Stomach (tissue), 9 donors: ENCODE data around the gene FHL2. TPM values are rescaled to one million over a fixed set of nuclear protein-coding genes. Genes with fewer than 3 reads are reported as not detected.

Experiments
- DNase-seq, 2 donors: peaks; one replicate each; pipeline versions ENCODE4 v3.0.0 to v3.0.0-alpha.2; 2013 to 2019
- H3K27ac ChIP-seq, 5 donors: fragments of 200-600 bp in 4 of 5; sonication (generic) in 4 of 5; one replicate each; pipeline ENCODE4 v1.5.1; 2013 to 2019; ENCODE audit warnings: mild to moderate bottlenecking in 1 of 5, moderate library complexity in 1 of 5
- H3K27me3 ChIP-seq, 3 donors: fragments of 200-600 bp; sonication (generic); one replicate each; pipeline ENCODE4 v1.5.1; 2017 to 2019; ENCODE audit warnings: mixed run types in 1 of 3
- H3K36me3 ChIP-seq, 4 donors: fragments of 200-600 bp; sonication (generic); 1 replicate in 3 of 4; 2 replicates in 1 of 4; pipeline ENCODE4 v1.5.1; 2016 to 2019
- H3K4me1 ChIP-seq, 4 donors: fragments of 200-600 bp; sonication (generic); one replicate each; pipeline ENCODE4 v1.5.1; 2016 to 2019
- H3K4me3 ChIP-seq, 4 donors: fragments of 200-600 bp; sonication (generic) in 3 of 4; one replicate each; pipeline ENCODE4 v1.5.1; 2016 to 2019; ENCODE audit warnings: mild to moderate bottlenecking in 1 of 4
- H3K9me3 ChIP-seq, 4 donors: fragments of 200-600 bp; sonication (generic); one replicate each; pipeline ENCODE4 v1.5.1; 2016 to 2019
- EP300 ChIP-seq: sonication (generic); formaldehyde crosslinking; IDR thresholded peaks from one replicate; pipeline ENCODE4 v1.6.1; 2017; ENCODE audit warnings: antibody characterized with exemption
- POLR2A ChIP-seq, 4 donors: fragments of 450-650 bp; IDR thresholded peaks; one replicate each; pipeline ENCODE4 v1.6.1; 2016; ENCODE audit warnings: antibody characterized with exemption in 4 of 4, control low read depth in 2 of 4, mild to moderate bottlenecking in 1 of 4, moderate library complexity in 1 of 4
- POLR2AphosphoS5 ChIP-seq, 3 donors: sonication (generic); formaldehyde crosslinking; IDR thresholded peaks; one replicate each; pipeline ENCODE4 v1.6.1; 2016; ENCODE audit warnings: antibody characterized with exemption in 3 of 3
- WGBS, 5 donors: extraction: QIAGEN DNeasy Blood & Tissue Kit in 3 of 5; methylation state at CpG; one replicate each; pipeline versions ENCODE4 v1.1.5 to v1.1.7; 2013 to 2018; 5-methylcytosine and 5-hydroxymethylcytosine counted together
- intact Hi-C: fragments of 100-400 bp; cut with DNase I; formaldehyde crosslinking; loops from one replicate; pipeline ENCODE4 v1.15.1; 2023; ENCODE audit warnings: low total_unique reads
- polyA plus RNA-seq, 3 donors: library from polyadenylated mRNA; stranded (reverse); fragments of 200-250 nt; gene quantifications; one replicate each; pipeline ENCODE4 v1.2.3, GENCODE V29; 2013
- total RNA-seq, 5 donors: library from RNA; depleted of rRNA; stranded (reverse); fragments of >200 nt; gene quantifications; one replicate each; pipeline versions ENCODE4 v1.1.0 to v1.2.3, GENCODE V29; 2014 to 2016
- TF ChIP-seq, protein P1 (sequence below), 7 experiments: fragments of 450-650 bp in 4 of 7; fragments of 200-600 bp in 3 of 7; sonication (generic) in 3 of 7; IDR thresholded peaks; one replicate each; pipeline ENCODE4 v1.5.1; 2016 to 2019; ENCODE audit warnings: antibody characterized with exemption in 7 of 7, control low read depth in 2 of 7, mild to moderate bottlenecking in 1 of 7
- donor health status: healthy with polysubstance abuse.
- donor health status: Bipolar disorder and iron deficiency.
- donor health status: healthy.

Gene FHL2
- total and polyA plus RNA-seq, 8 donors = 42.3 to 240 (median 61.9) TPM

DNA sequence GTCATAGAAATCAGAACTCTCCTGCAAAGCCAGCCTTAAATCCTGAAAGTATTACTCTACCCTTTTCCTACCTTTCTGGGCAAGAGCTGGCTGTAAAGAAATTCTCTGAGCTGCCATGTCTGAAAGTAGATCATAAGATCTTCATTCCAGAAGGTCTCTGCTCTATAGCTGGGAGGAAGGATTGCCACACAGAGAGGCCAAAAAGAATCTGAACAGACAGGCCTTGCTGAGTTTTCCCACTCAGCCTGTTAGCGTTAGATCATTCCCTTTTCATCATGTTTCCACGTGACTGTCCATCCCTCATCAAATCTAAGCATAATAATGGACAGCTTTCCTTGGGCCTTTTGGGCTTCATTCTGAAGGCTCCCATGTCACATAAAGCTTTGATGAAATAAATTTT, 43.2 kb upstream of the FHL2 start:
- H3K9me3 ChIP-seq = no peaks in the 10 kb centered on the region
- TF ChIP-seq, protein P1, sequence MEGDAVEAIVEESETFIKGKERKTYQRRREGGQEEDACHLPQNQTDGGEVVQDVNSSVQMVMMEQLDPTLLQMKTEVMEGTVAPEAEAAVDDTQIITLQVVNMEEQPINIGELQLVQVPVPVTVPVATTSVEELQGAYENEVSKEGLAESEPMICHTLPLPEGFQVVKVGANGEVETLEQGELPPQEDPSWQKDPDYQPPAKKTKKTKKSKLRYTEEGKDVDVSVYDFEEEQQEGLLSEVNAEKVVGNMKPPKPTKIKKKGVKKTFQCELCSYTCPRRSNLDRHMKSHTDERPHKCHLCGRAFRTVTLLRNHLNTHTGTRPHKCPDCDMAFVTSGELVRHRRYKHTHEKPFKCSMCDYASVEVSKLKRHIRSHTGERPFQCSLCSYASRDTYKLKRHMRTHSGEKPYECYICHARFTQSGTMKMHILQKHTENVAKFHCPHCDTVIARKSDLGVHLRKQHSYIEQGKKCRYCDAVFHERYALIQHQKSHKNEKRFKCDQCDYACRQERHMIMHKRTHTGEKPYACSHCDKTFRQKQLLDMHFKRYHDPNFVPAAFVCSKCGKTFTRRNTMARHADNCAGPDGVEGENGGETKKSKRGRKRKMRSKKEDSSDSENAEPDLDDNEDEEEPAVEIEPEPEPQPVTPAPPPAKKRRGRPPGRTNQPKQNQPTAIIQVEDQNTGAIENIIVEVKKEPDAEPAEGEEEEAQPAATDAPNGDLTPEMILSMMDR (IDR thresholded peaks at IDR 0.05) = no peak
- TF ChIP-seq POLR2A (IDR thresholded peaks at IDR 0.05) (no peak), POLR2AphosphoS5 (IDR thresholded peaks at IDR 0.05) (no peak), EP300 (no peak)
- peaks cover 14 to 33% (median 19%) of the 10 kb centered on the region in 4 donors for H3K4me1 ChIP-seq
- intact Hi-C loops = no loop called here
- H3K27me3 ChIP-seq = no peaks in the 10 kb centered on the region
- no peak overlapping the region for H3K27ac ChIP-seq
- no peak overlapping the region for H3K4me3 ChIP-seq
- H3K36me3 ChIP-seq = no peaks in the 10 kb centered on the region
- WGBS, 5 donors = 91 to 98% (median 96%) methylated on average over 2 of the region's 2 CpGs
- no peak for DNase-seq

DNA sequence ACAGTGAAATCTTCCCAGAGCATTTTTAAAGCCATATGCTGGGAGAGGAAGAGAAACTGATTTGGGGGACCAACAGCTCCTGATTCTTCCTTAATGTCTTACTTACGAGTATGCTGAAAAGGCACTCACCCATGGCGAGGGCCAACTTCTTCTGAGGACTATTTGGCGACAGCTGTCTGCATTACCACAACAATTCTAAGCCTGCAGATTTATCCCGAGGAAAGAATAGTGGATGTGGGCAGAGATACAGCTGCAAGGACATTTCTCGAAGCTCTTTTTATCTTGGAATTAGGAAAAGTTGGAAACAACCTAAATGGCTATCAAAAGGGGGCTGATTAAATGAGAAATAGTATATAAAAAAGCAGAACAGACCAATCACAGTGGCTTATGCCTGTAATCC, 40.3 kb upstream of the FHL2 start:
- Histone ChIP-seq H3K27ac (peak overlapping the region in 3 of 5 donors; percentile 34 to 76 (median 71)), H3K9me3 (no peaks in the 10 kb centered on the region), H3K27me3 (no peaks in the 10 kb centered on the region), H3K4me1 (peaks cover 14 to 33% (median 19%) of the 10 kb centered on the region in 4 donors), H3K4me3 (no peak overlapping the region), H3K36me3 (no peaks in the 10 kb centered on the region)
- 61 to 80% (median 68%) methylated on average over 5 of the region's 5 CpGs for WGBS, 5 donors
- DNase-seq = no peak
- TF ChIP-seq, protein P1 (IDR thresholded peaks at IDR 0.05) = no peak
- TF ChIP-seq POLR2A (IDR thresholded peaks at IDR 0.05) (no peak), EP300 (no peak)
- intact Hi-C loops = no loop called here

DNA sequence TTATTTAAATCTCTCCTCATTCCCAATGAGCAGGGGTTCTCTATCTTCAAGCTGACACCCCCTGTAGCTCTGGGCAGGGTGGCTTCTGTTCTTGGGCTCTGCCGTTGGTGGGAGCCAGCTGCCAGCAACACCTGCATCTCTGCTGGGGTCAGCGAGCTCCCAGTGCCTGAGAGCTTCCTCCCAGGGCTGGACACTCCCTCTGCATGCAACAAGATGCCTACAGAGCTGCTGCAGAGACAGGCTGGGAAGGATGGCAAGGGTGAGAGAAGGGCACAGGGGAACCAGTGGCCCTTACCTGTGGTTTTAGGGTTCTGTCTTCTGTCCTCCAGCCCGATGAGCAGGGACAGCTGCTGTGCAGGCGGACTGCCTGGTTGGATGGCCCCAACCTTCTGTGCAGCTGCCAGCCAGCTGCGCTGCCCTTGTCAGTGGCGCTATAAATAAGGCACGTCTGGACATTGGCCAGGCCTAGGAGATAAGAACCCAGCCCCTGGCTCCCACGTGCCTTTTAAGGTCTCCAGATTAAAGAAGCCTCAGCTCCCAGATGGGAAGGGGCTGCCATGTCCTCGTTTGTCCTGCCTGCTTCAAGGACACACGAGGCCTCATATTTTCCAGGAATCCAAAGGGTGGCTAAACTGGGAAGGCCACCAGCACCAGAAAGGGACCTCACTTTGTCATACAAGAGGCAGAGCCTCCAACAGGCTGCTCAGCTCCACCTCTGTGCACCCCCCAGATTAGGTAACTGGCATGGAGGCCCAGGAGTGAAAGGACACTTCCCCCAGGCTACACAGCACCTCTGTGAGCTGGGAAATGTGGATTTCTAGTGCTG, 39.5 kb upstream of the FHL2 start:
- peak; percentile 61 to 65 for DNase-seq
- no peaks in the 10 kb centered on the region for H3K36me3 ChIP-seq
- H3K4me1 ChIP-seq = peaks cover 11 to 27% (median 18%) of the 10 kb centered on the region in 4 donors
- WGBS, 5 donors = 12 to 21% (median 18%) methylated on average over 9 to 10 of the region's 10 CpGs
- H3K4me3 ChIP-seq = no peak overlapping the region
- no peak for TF ChIP-seq POLR2A (IDR thresholded peaks at IDR 0.05)
- no peak for TF ChIP-seq POLR2AphosphoS5 (IDR thresholded peaks at IDR 0.05)
- TF ChIP-seq, protein P1 (IDR thresholded peaks at IDR 0.05) = no peak
- no peak for TF ChIP-seq EP300
- no peaks in the 10 kb centered on the region for H3K27me3 ChIP-seq
- intact Hi-C loops = no loop called here
- H3K27ac ChIP-seq = peak overlapping the region; percentile 27 to 76 (median 58)
- H3K9me3 ChIP-seq = no peaks in the 10 kb centered on the region

DNA sequence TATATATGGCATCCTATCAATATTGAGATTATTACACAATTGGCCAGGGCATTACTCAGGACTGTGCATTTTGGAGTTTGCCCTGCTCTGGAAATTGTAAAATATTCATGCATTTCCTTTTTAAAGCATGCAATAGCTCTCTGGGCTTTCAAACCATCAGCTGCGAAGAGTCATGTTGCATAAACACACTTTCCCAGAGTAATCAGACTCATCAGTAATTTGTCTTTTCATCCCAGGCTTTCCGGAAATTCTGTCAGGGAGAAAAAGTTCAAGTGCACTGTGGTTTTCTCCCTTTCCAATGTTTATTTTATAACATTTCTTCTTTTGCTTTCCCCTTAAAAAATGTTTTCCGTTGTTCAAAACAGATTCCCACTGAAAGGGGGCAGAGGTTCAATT, 38.9 kb upstream of the FHL2 start:
- intact Hi-C loops = no loop called here
- 46 to 68% (median 63%) methylated on average over 3 of the region's 3 CpGs for WGBS, 5 donors
- TF ChIP-seq POLR2AphosphoS5 (IDR thresholded peaks at IDR 0.05) = peak in 1 of 3 donors; percentile 36
- no peak for TF ChIP-seq EP300
- no peaks in the 10 kb centered on the region for H3K9me3 ChIP-seq
- H3K27me3 ChIP-seq = no peaks in the 10 kb centered on the region
- H3K36me3 ChIP-seq = no peaks in the 10 kb centered on the region
- peaks cover 11 to 29% (median 22%) of the 10 kb centered on the region in 4 donors for H3K4me1 ChIP-seq
- DNase-seq = peak in 1 of 2 donors; percentile 57
- peak overlapping the region in 3 of 5 donors; percentile 58 to 76 (median 71) for H3K27ac ChIP-seq
- H3K4me3 ChIP-seq = no peak overlapping the region

DNA sequence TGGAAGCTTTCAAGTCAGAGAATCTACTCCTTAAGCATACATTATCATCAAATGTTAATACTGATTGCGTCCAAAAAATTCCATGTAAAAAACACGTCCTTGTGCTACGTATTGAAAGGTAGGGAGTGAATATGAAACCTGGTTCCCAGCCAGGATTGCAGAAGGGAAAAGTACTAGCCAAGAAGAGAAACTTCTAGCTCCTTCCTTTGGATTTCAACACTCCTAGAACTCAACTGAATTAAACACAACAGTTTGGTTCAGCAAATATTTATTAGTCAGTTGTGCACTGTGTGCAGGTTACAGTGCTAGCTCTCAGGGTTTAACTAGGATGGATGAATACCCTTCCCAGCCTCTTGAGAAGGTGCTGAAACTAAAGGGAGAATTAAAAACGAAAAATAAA, 33.9 kb upstream of the FHL2 start:
- peak in 2 of 3 donors; percentile 11 to 21 for TF ChIP-seq POLR2AphosphoS5 (IDR thresholded peaks at IDR 0.05)
- TF ChIP-seq EP300 = no peak
- Histone ChIP-seq H3K4me3 (no peak overlapping the region), H3K4me1 (peaks cover 7 to 25% (median 17%) of the 10 kb centered on the region in 4 donors), H3K9me3 (no peaks in the 10 kb centered on the region), H3K36me3 (no peaks in the 10 kb centered on the region), H3K27ac (peak overlapping the region in 4 of 5 donors; percentile 22 to 84 (median 54)), H3K27me3 (no peaks in the 10 kb centered on the region)
- intact Hi-C loops = no loop called here
- 19 to 37% (median 32%) methylated on average over 4 of the region's 4 CpGs for WGBS, 5 donors
- DNase-seq = peak; percentile 36 to 50
